ENCODE measurements around the gene PAPSS1. TPM values are rescaled to one million over a fixed set of nuclear protein-coding genes. Genes with fewer than 3 reads are reported as not detected.

The PAPSS1 gene
- polyA plus RNA-seq, 1 experiment: 95.5 TPM

- H3K27ac ChIP-seq (ENCODE audit: low read depth, low read length): no peak overlapping the region
- H3K27me3 ChIP-seq (ENCODE audit: control insufficient read depth, insufficient read depth, low read length): no peaks in the 10 kb centered on the region
- no peak for DNase-seq (ENCODE audit: low read depth, low spot score)
- TF ChIP-seq CTCF (IDR thresholded peaks at IDR 0.05; ENCODE audit: low read depth, low read length): no peak
- CTCF ChIA-PET: no interaction called here
- H3K4me3 ChIP-seq (ENCODE audit: low read depth, low read length): no peak overlapping the region
- H3K9me3 ChIP-seq (ENCODE audit: control insufficient read depth, insufficient read depth, low read length): no peaks in the 10 kb centered on the region
- POLR2A ChIA-PET: no interaction called here
Measured at GRCh38 chr4:107693132-107693531, 26.9 kb downstream of the PAPSS1 start.

- no peaks in the 10 kb centered on the region for H3K27me3 ChIP-seq (ENCODE audit: control insufficient read depth, insufficient read depth, low read length)
- no peak overlapping the region for H3K27ac ChIP-seq (ENCODE audit: low read depth, low read length)
- TF ChIP-seq CTCF (IDR thresholded peaks at IDR 0.05; ENCODE audit: low read depth, low read length): no peak
- no peak overlapping the region for H3K4me3 ChIP-seq (ENCODE audit: low read depth, low read length)
- DNase-seq (ENCODE audit: low read depth, low spot score): no peak
- ChIA-PET POLR2A (no interaction called here), CTCF (no interaction called here)
- no peaks in the 10 kb centered on the region for H3K9me3 ChIP-seq (ENCODE audit: control insufficient read depth, insufficient read depth, low read length)
Measured at GRCh38 chr4:107692202-107692601, 27.8 kb downstream of the PAPSS1 start.

GRCh38 chr4:107691378-107691777 is 28.7 kb downstream of the PAPSS1 start:
- H3K9me3 ChIP-seq (ENCODE audit: control insufficient read depth, insufficient read depth, low read length): no peaks in the 10 kb centered on the region
- no peak for DNase-seq (ENCODE audit: low read depth, low spot score)

GRCh38 chr4:107689912-107690587 is 30.0 kb downstream of the PAPSS1 start:
- Histone ChIP-seq H3K27me3 (ENCODE audit: control insufficient read depth, insufficient read depth, low read length) (no peaks in the 10 kb centered on the region), H3K4me3 (ENCODE audit: low read depth, low read length) (no peak overlapping the region), H3K27ac (ENCODE audit: low read depth, low read length) (no peak overlapping the region), H3K9me3 (ENCODE audit: control insufficient read depth, insufficient read depth, low read length) (no peaks in the 10 kb centered on the region)
- peak; percentile 54 for DNase-seq (ENCODE audit: low read depth, low spot score)
- POLR2A ChIA-PET: interaction anchor here (1.6 kb wide), 1 partner anchor 30 kb away, joined by 7 read pairs; the partner anchor contains the start of gene PAPSS1
- CTCF ChIA-PET: interaction anchor here (0.9 kb wide), 1 partner anchor 47 kb away, joined by 3 read pairs; no protein-coding TSS in a partner anchor
- no peak for TF ChIP-seq CTCF (IDR thresholded peaks at IDR 0.05; ENCODE audit: low read depth, low read length)

More at GRCh38 chr4:107691378-107691777, 28.7 kb downstream of the PAPSS1 start:
- ChIA-PET CTCF (no interaction called here), POLR2A (no interaction called here)
- Histone ChIP-seq H3K27ac (ENCODE audit: low read depth, low read length) (no peak overlapping the region), H3K27me3 (ENCODE audit: control insufficient read depth, insufficient read depth, low read length) (no peaks in the 10 kb centered on the region), H3K4me3 (ENCODE audit: low read depth, low read length) (no peak overlapping the region)
- no peak for TF ChIP-seq CTCF (IDR thresholded peaks at IDR 0.05; ENCODE audit: low read depth, low read length)

GRCh38 chr4:107688421-107688820 is 31.6 kb downstream of the PAPSS1 start:
- CTCF ChIA-PET: no interaction called here
- POLR2A ChIA-PET: no interaction called here
- no peak for DNase-seq (ENCODE audit: low read depth, low spot score)

More at GRCh38 chr4:107688421-107688820, 31.6 kb downstream of the PAPSS1 start:
- no peaks in the 10 kb centered on the region for H3K27me3 ChIP-seq (ENCODE audit: control insufficient read depth, insufficient read depth, low read length)
- H3K9me3 ChIP-seq (ENCODE audit: control insufficient read depth, insufficient read depth, low read length): no peaks in the 10 kb centered on the region
- H3K27ac ChIP-seq (ENCODE audit: low read depth, low read length): no peak overlapping the region
- TF ChIP-seq CTCF (IDR thresholded peaks at IDR 0.05; ENCODE audit: low read depth, low read length): no peak
- no peak overlapping the region for H3K4me3 ChIP-seq (ENCODE audit: low read depth, low read length)
